HL-60/S4 treated with retinoic acid at 250 ng/mL for 4 days and 3 days (cell line): ENCODE data around the gene LRRC15.

Source experiments
- in situ Hi-C: fragments of 300-500 bp; cut with MboI; formaldehyde crosslinking; loops from 2 replicates; pipeline ENCODE4 v1.7.0; 2022; ENCODE audit warnings: low sequenced_read_pairs

The LRRC15 gene

GRCh38 chr3:194369522-194370279, at the start of gene LRRC15:
TSS of gene LRRC15 (minus strand) at chr3:194369743. CDS start at chr3:194361043, 8,700 bp downstream.
- in situ Hi-C loops, result no loop called here

GRCh38 chr3:194418671-194419070, 49.1 kb upstream of the LRRC15 start:
- in situ Hi-C loops, result no loop called here

- in situ Hi-C loops, result no loop called here
Measured at GRCh38 chr3:194407423-194407822, 37.9 kb upstream of the LRRC15 start.

GRCh38 chr3:194405766-194406165, 36.2 kb upstream of the LRRC15 start:
- in situ Hi-C loops, result no loop called here

- in situ Hi-C loops, result no loop called here
Measured at GRCh38 chr3:194404365-194405140, 35.0 kb upstream of the LRRC15 start.

- in situ Hi-C loops, result no loop called here
Measured at GRCh38 chr3:194401868-194402329, 32.4 kb upstream of the LRRC15 start.

- in situ Hi-C loops, result no loop called here
Measured at GRCh38 chr3:194401346-194401745, 31.8 kb upstream of the LRRC15 start.

DNA sequence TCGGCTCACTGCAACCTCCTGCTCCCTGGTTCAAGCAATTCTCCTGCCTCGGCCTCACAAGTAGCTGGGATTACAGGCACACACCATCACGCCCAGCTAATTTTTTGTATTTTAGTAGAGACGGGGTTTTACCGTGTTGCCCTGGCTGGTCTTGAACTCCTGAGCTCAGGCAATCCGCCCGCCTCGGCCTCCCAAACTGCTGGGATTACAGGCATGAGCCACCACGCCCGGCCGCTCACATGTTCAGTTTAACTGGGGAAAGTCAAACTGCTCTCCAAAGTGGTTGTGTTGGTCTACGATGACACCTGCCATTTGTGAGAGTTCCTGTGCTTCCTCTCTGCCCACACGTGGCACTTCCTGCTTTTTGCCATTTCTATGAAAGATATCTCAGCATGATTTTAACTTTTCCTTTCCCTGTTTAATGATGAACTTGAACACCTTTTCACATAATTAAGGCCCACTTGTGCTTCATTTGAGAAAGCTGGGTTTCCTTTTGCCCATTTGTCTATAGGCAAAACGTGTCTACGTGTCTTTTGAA, 30.4 kb upstream of the LRRC15 start:
- in situ Hi-C loops, result no loop called here

DNA sequence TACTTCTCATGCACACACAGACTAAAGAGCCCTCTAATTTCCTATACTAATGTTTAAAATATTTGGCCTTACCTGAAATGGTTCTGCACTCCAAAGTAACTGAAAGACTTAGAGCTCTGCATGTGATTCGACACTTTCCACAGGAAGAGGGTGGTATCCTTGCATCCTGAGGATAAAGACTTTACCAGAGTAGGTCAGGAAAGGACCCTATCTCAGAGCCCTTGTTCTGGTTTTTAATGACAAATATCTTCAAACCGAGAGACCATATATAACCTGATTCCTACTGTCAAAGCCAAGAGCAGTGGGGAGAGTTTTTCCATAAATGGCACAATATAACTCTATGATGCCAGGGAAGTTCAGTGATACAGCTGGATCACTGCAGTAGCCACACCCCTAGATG, 29.6 kb upstream of the LRRC15 start, which contains the start of gene GP5:
Gene GP5 (minus strand): TSS at position 101 of the 400 bp plus-strand sequence. CDS start 984 bp downstream, outside the sequence.
- in situ Hi-C loops, result no loop called here

GRCh38 chr3:194397757-194398312, 28.3 kb upstream of the LRRC15 start:
- in situ Hi-C loops, result no loop called here

GRCh38 chr3:194396859-194397756, 27.6 kb upstream of the LRRC15 start:
- in situ Hi-C loops, result no loop called here

DNA sequence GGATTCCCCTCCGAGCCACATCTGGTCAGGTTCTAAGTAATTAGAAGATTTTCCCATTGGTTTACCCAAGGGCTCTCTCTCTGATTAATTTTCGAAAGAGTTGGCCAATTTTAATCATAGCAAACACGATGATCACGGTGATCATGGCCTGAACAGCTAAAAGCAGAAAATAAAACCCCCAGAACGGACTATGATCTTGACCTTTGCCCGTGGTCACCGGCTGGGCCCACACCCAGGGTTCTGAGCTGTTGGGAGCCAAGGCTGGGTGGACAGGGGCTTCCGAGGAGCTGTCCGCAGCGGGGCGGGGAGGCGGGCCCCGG, 27.0 kb upstream of the LRRC15 start:
- in situ Hi-C loops, result no loop called here

- in situ Hi-C loops, result no loop called here
Measured at GRCh38 chr3:194395778-194396538, 26.4 kb upstream of the LRRC15 start.

GRCh38 chr3:194395212-194395611, 25.7 kb upstream of the LRRC15 start:
- in situ Hi-C loops, result no loop called here

DNA sequence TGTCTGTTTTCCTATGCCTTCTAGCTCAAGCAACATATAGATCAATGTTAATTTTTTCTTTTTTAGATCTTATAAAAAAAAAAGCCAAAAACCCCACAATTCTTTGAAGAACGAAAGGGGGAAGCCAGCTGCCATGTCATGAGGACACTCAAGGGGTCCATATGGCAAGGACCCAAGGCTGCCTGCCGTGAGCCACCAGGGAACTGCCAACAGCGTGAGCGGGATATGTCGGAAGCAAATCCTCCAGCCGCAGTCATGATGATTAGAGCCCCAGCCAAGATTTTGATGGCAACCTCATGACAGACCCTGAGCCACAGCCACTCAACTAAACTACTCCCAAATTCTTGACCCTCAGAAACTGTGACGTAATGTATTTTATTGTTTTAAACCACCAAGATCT, 23.0 kb upstream of the LRRC15 start:
- in situ Hi-C loops, result no loop called here

DNA sequence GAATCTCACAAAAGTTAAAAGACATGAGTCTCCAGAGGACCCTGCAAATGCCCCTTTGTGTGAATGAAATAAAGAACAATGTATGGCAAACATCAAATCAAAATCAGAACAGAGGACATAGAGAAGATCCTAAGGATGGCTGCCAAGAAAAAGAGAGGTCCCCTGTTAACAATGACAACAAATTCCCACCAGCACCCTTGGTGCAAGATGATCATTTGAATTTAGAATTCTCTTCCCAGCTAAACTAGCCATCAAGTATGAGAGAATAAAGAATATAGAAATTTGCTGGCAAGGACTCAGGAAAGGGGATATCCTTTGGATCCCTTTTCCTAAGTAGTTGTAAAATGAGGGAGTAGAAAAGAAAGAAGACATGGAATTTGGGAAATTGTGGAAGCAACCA, 21.3 kb upstream of the LRRC15 start:
- in situ Hi-C loops, result no loop called here

DNA sequence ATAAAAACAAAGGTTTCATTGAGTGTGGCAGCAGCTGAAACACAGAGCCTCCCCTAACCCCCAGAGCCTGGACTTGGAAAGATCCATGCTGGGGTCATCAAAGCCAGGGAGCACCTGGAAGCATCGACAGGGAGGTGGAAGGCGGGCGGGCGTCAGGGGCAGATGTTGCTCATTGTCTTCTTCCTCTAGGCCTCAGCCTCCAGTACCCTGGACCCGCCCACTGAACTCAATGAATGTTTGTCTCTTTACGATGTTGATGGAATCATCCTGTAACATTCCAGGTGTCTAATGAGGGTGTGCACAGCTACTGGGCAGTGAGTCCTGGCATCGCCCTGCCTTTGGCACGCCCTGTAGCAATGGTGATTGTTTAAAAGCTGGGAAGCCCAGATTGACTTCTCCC, 19.7 kb upstream of the LRRC15 start:
- in situ Hi-C loops, result no loop called here

DNA sequence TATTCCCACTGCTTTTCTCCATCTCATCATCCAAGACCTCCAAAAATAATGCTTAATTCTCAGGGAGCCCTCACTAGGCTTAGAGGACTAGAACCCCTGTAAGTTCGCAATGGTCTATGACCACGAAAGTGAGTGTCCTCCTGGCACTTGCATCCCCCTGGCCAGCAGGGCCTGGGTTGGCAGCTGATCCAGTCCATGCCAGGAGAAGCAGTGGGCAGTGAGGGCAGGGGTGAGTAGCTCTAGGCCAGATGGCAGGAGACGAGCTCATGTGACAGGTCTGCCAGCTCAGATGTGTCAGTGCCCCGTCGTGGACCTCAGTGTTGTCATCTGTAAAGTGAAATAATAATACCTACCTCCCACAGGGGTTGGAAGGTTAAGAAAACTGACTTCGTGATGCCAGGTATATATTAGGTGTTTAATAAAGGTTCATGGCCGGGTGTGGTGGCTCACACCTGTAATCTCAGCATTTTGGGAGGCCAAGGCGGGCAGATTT, 18.4 kb upstream of the LRRC15 start:
- in situ Hi-C loops, result no loop called here

DNA sequence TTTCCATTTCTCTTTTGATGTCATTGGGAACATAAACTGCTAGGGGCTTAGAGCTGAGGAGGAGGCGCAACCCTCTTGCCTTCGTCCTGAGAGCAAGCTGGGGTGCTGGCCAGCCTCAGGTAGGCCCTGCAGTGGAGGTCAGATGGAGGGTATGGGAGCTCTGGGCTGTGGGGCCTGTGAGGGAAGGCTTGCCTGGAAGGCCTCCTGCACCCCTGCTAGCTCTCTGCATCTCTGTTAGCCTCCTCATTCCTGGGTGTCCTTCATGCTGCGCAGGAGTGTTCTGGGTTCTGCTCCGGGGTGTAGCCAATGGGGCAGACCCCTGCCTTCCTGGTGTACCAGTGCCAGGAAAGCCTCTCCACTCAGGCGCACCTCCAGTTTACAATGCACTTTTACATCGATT, 17.7 kb upstream of the LRRC15 start:
- in situ Hi-C loops, result no loop called here

DNA sequence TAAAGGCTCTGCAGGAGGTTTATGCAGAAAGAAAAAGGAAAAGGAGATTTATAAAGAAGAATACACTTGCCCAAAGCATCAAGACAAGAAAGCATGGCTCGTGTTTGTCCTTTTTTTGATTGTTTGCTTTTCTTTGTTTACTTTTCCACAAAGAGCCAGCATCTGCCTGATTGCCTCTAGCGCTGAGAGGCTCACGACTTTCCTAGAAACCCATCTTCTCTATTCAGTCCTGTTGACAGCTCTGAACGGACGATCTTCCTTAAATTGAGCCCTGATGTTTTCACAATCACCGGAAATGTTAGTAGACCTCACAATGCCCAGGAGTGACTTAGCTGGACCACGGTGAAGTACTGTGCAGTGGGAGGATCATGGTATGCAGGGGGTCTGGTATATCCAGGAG, 17.1 kb upstream of the LRRC15 start:
- in situ Hi-C loops, result no loop called here
